ENCODE measurements around the gene DYNLT2.
"Not testable (repeated sequence)": the region's sequence is repeated elsewhere in the genome, so short reads cannot be mapped to it uniquely, and the experiment has no call there.

The DYNLT2 gene

GRCh38 chr6:169783401-169783800 lies 32.0 kb upstream of the DYNLT2 start:
- DNase-seq, result no peak

DNA sequence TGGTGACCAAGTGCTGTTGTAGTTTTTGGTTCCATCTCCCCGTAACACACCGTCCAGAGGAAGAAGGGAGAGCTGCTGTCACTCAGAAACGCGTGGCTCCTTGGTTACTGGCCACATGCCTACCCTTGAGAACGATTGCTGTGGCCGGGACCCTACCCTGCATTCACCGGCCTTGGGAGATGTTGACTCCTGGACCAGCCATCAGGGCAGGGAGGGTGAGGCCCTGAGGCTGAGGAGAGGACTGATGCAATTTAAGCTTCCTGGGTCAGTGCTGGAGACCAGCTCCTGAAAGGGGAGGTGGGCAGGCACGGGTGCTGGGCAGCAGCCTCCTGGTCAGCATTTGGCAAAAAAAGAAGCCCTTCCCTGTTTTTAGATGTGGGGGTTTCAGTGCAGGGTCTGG lies 31.6 kb upstream of the DYNLT2 start:
- DNase-seq, result no peak

DNA sequence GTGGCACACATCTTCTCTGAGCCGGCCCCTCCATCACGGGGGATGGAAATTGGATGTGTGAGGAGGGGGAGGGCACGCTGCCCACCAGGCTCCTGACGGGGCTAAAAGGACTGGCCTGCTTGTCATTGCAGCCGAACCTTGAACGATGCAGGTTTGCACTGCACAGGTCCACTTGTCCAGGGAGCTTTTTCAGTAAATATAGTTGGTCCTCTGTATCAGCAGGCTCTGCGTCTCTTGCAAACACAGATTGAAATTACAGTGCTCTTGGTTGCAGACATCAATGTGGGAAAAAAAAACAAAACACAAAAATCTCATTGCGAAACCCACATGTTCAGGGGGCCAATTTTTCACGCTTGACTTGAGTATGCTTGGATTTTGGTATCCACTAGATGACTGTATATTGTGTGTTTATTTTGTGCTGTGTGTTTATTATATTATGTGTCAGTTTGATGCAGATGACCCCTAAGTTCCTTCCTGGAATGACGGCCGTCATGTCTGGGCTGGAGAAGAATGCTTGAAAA lies 29.3 kb upstream of the DYNLT2 start:
- DNase-seq, result no peak

- no peak for DNase-seq
Observed at GRCh38 chr6:169779896-169780295, 28.5 kb upstream of the DYNLT2 start.

- DNase-seq, result no peak
Observed at GRCh38 chr6:169779092-169779815, 27.9 kb upstream of the DYNLT2 start.

GRCh38 chr6:169778646-169779045 lies 27.3 kb upstream of the DYNLT2 start:
- DNase-seq, result no peak

GRCh38 chr6:169777896-169778295 lies 26.5 kb upstream of the DYNLT2 start:
- DNase-seq, result no peak

DNA sequence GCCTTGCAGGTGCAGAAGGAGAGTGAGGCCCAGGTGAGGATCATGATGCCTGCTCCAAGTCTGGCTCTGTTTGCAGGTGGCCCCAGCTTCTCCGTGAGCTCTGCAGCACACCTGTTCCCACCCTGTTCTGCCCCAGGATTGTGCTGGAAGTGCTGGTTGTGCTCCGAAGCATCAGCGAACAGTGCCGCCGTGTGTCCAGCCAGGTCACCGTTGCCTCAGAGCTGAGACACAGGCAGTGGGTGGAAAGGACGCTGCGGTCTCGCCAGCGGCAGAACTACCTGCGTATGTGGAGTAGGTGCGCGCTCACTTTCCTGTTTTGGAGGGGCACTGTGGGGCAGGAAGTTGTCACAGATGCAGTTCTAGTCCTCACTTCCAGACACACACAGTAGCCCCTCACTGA lies 25.0 kb upstream of the DYNLT2 start:
- DNase-seq, result no peak

DNA sequence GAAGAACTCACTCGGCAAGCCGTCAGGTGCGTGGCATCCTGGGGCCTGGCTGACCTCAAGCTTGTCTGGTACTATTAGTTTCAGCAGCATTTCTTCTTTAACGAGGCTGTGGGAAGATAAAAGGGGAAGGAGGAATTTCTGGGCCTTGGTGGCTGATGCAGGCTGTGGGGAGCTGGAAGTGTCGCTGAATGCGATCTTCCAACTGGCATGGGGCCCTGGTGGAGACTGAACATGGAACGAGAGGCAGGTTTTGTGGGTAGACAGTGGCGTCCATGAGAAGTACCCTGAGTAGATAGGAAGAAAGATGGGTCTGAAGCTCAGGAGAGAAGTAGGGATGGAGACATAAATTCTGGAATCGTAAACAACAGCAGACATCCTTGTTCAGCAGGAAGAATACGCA lies 23.9 kb upstream of the DYNLT2 start:
- no peak for DNase-seq

DNA sequence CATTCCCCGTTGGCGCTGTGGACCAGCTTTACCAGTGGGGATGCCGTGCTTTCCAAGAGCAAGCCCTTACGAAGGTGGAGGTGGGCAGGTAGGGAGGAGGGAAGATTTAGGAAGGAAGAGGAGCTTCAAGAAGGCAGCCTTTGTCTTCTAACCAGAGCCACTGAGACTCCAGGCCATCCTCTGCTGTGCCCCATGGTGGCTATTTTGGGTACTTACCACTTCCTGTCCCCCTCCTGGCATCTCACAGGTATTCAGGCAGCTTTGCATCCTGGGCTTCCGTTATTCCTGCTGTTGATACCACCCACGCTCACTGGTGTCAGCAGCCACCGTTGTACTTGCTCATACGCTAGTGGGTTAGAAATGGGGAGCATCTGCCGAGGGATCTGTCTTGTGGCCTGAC lies 23.0 kb upstream of the DYNLT2 start:
- no peak for DNase-seq

- no peak for DNase-seq
Observed at GRCh38 chr6:169766921-169767736, 15.8 kb upstream of the DYNLT2 start.

DNA sequence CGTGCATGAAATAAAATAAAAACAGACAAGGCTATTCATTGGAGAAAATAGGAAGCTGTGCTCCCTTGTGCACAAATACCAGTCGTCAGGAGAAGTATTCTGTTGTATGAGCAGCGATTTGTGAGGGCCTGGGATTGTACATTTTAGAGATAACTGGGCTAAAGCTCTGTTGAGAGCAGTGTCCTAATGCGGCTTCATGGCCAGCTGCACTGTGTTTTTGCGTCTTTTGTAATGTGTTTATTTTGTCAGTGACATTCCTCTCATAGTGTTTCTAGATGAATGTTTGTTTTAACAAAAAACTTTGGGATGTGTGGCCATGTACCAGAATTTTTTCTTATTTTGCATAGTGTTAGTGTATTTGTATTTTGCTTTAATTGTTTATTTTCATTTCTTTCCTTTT lies 14.9 kb upstream of the DYNLT2 start:
- no peak for DNase-seq

GRCh38 chr6:169765789-169766188 lies 14.4 kb upstream of the DYNLT2 start:
- not testable (repeated sequence) for DNase-seq

- DNase-seq, result no peak
Observed at GRCh38 chr6:169763881-169764280, 12.5 kb upstream of the DYNLT2 start.

GRCh38 chr6:169763308-169763707 lies 11.9 kb upstream of the DYNLT2 start:
- DNase-seq, result no peak

DNA sequence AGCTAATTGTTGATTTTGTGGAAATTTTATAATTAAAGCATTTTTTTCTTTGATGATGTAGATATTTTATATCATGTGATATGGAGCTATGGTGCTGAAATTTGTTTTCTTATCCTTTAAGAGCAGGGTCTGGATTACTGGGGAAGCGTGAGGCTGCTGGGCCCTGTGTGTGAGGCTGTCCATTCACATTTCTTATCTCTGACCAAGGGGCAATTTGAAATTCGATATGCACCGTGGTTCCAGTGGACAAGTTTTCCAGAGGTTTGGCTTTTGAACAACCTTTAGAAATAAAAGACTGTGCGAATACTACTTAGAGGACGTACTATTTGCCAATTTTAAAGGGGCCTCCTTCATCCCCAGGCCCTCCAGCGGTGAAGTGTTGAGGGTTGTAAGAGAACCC lies 3.8 kb upstream of the DYNLT2 start:
- no peak for DNase-seq

DNA sequence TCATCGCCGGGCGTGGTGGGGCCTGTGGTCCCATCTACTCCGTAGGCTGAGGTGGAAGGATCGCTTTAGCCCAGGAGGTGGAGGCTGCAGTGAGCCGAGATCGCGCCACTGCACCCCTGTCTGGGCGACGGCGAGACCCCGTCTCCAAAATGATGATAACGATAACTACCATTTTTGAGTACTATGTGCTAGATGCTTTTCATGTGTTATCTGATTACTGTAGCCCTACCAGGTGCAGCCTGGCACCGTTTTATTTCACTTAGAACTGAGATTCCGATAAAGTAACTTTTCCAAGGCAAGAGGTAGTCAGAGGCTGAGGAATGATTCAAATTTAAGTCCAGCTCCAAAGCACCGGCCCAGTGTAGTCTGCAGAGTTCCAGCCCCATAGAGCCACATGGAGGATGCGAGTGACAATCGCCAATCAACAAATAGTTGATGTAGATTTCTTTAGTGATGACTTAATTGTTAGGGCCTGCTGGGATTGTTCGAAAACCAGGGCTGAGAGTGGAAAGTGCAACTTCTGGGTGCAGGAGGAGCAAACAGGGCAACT lies 777 bp upstream of the DYNLT2 start:
- no peak for DNase-seq

DNA sequence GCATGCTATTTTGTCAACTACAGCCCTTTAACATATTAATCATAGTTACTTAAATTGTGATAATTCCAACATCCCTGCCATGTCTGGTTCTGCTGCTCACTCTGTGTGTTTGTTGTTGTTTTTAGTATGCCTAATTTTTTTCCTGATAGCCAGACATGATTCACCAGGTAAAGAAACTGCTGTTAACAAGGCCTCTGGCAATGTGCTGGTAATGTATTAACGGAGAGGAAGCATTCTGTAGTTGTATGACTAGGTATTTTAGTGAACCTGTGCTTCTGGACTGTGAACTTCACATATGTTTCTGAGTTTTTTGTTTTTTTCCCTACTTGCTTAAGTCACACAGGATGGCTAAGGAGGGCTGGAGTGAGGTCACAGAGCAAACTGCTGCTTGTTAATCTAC lies 4.8 kb downstream of the DYNLT2 start:
- DNase-seq, result no peak

GRCh38 chr6:169745405-169745804 lies 6.0 kb downstream of the DYNLT2 start:
- DNase-seq, result no peak

GRCh38 chr6:169741344-169741743 lies 10.0 kb downstream of the DYNLT2 start:
- DNase-seq, result no peak

DNA sequence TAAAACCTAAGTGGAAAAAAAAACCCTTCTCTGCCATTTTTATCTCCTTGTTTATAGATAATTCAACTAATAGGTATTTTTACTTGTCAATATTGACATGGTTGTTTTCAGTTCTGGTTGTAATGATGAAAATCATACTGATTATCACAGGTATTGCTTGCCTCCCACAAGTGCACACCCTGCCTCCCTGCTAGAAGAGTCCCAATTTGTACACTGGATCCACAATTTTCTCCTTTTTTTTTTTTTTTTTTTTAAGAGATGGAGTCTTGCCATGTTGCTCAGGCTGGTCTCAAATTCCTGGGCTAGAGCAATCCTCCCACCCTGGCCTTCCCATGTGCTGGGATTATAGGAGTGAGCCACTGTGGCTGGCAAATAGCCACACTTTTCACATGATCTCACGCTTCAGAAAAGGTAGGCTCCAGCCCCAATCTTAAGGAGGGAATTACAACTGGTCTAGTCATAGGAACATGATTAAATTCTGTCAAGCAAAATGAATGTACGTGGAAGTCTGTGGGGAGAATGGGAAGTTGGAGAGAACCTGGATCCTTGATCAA lies 12.3 kb downstream of the DYNLT2 start:
- DNase-seq, result no peak

DNA sequence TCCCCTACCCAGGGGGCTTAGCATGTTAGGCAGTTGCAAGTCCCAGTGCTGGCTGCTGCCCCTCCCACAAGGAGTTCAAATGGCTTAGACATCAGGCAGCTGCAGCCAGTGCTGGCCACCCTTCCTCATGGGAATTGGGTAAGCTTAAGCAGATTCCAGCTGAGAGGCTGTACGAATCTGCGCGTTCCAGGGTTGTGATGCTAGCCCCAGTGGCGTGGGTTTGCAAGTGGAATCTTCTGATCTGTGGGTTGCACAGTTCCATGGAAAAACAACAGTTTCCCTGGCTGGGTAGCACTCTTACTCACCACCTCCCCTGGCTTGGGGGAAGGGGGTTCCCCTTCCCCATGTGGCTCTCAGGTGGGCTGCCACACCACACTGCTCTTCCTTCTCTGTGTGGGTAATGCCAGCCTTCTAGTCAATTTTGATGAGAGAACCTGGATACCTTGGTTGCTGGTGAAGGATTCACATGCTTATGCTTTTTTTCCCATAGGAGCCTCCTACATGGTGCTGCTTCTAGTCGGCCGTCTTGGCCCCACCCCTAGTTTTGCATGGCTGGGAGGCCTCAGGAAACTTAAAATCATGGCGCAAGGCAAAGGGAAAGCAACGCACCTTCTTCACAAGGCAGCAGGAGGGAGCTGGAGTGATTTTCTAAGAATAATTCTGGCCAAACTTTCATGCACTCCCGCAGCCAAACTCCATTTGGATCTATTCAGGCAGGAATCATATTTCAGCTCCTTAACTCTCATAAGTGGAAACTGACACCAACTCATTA lies 13.0 kb downstream of the DYNLT2 start:
- peak; percentile 12 for DNase-seq

DNA sequence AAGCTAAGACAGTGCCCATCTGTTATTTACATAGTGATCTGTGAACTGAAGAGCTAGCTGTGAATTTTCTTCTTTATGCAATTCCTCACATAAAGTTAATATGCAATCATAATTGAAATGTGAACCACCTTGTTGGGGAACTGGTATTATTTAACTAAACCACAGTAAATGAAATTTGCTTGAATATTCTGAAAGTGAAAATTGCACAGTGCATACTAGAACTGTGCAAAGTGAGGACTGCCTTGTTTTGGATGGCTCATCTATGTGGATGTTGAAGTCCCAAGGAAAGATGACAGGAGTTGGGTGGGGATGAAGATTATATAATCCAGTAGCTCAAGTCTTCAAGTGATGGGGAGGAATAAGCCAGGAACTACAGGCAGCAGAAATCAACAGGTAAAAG lies 21.4 kb downstream of the DYNLT2 start:
- DNase-seq, result no peak

Measured in NCI-H187 treated with DMSO at 0.1 percent for 48 hours (cell line).